Measurements from ENCODE around the gene PREPL. TPM values are rescaled to one million over a fixed set of nuclear protein-coding genes. Genes with fewer than 3 reads are reported as not detected.

PREPL gene
- total and polyA plus RNA-seq, 2 of the 13 experiments (the other 11 are each of a cell fraction or from before 2014, with no cell fraction given), result 19.7 to 34.3 TPM

- ChIA-PET CTCF (ENCODE audit: low intra/inter-chr PET ratio, low total read pairs) (interaction anchor here (0.7 to 2.2 kb wide), 4 partner anchors 99 to 613 kb away, joined by 3 to 14 read pairs (median 8); no protein-coding TSS in a partner anchor), POLR2A (no interaction called here)
- no TSS peak for BruUV-seq (replicated peaks)
- intact Hi-C loops (cut with micrococcal nuclease; ENCODE audit: unreplicated experiment), result loop anchor here (1.0 to 2.0 kb wide), 3 partner anchors 99 to 299 kb away; no protein-coding TSS in a partner anchor
- Histone ChIP-seq H3K9me3 (ENCODE audit: low read length) (no peaks in the 10 kb centered on the region), H3K27me3 (ENCODE audit: control insufficient read depth in 1 of 2, insufficient read depth in 2 of 2, low read length in 2 of 2) (no peaks in the 10 kb centered on the region), H3K4me1 (ENCODE audit: insufficient read depth, low read length) (no peaks in the 10 kb centered on the region), H3K4me3 (replicated peaks in 1 of 3; ENCODE audit: insufficient read depth in 1 of 3, low read depth in 2 of 3, low read length in 3 of 3) (no peak overlapping the region), H3K79me2 (ENCODE audit: insufficient read depth, low read length) (no peaks in the 10 kb centered on the region), H4K20me1 (ENCODE audit: insufficient read depth, low read length) (no peaks in the 10 kb centered on the region), H3K4me2 (ENCODE audit: low read depth, low read length) (no peak overlapping the region), H3K27ac (ENCODE audit: extremely low read length, insufficient read depth, low read length) (no peak overlapping the region), H3K9ac (ENCODE audit: insufficient read depth, low read depth, low read length) (no peak overlapping the region), H3K36me3 (replicated peaks in 1 of 2; ENCODE audit: control insufficient read depth in 1 of 2, insufficient read depth in 2 of 2, low read length in 2 of 2) (peaks cover 6 to 39% of the 10 kb centered on the region in 2 experiments), H2AFZ (ENCODE audit: low read length) (no peak overlapping the region)
- in situ Hi-C loops (cut with HindIII; ENCODE audit: extremely low pct_ligation_motif_present, low pct_unique_long_range_greater_than_20kb), result no loop called here
- ATAC-seq (peak; percentile 68), DNase-seq (ENCODE audit: low spot score) (peak; percentile 51), FAIRE-seq (peak; percentile 28)
- 100% methylated on average over 1 of the region's 1 CpG for WGBS (ENCODE audit: low lambda C conversion rate)
- TF ChIP-seq ZBTB2 (CRISPR knock-in tag; IDR thresholded peaks at IDR 0.05; ENCODE audit: low read depth) (no peak), SAP130 (CRISPR knock-in tag; IDR thresholded peaks at IDR 0.05; ENCODE audit: low read depth) (0 out of 2 replicates have a peak, but pooled peaks have one; percentile 19), ZNF451 (CRISPR knock-in tag; IDR thresholded peaks at IDR 0.05) (no peak), ZNF335 (CRISPR knock-in tag; IDR thresholded peaks at IDR 0.05) (no peak), ZNF713 (CRISPR knock-in tag; IDR thresholded peaks at IDR 0.05) (no peak), ARHGAP35 (CRISPR knock-in tag; IDR thresholded peaks at IDR 0.05; ENCODE audit: borderline replicate concordance) (no peak), NFKBIZ (CRISPR knock-in tag; IDR thresholded peaks at IDR 0.05) (no peak), ISL2 (CRISPR knock-in tag; IDR thresholded peaks at IDR 0.05) (no peak), MTF2 (CRISPR knock-in tag; IDR thresholded peaks at IDR 0.05; ENCODE audit: borderline replicate concordance) (no peak), SP2 (CRISPR knock-in tag; IDR thresholded peaks at IDR 0.05) (no peak), HBP1 (CRISPR knock-in tag; IDR thresholded peaks at IDR 0.05; ENCODE audit: low read depth) (no peak), ZFP41 (CRISPR knock-in tag; IDR thresholded peaks at IDR 0.05; ENCODE audit: borderline replicate concordance) (no peak), PHB2 (IDR thresholded peaks at IDR 0.05; ENCODE audit: partially characterized antibody) (no peak), ZBTB42 (CRISPR knock-in tag; IDR thresholded peaks at IDR 0.05) (no peak), RORA (CRISPR knock-in tag; IDR thresholded peaks at IDR 0.05) (no peak), SP140L (CRISPR knock-in tag; IDR thresholded peaks at IDR 0.05; ENCODE audit: borderline replicate concordance) (no peak), ATM (IDR thresholded peaks at IDR 0.05; ENCODE audit: borderline replicate concordance) (peak; percentile 32; the same call in 1 of the 2 replicates)
- TF ChIP-seq, protein P1, sequence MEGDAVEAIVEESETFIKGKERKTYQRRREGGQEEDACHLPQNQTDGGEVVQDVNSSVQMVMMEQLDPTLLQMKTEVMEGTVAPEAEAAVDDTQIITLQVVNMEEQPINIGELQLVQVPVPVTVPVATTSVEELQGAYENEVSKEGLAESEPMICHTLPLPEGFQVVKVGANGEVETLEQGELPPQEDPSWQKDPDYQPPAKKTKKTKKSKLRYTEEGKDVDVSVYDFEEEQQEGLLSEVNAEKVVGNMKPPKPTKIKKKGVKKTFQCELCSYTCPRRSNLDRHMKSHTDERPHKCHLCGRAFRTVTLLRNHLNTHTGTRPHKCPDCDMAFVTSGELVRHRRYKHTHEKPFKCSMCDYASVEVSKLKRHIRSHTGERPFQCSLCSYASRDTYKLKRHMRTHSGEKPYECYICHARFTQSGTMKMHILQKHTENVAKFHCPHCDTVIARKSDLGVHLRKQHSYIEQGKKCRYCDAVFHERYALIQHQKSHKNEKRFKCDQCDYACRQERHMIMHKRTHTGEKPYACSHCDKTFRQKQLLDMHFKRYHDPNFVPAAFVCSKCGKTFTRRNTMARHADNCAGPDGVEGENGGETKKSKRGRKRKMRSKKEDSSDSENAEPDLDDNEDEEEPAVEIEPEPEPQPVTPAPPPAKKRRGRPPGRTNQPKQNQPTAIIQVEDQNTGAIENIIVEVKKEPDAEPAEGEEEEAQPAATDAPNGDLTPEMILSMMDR (CRISPR knock-in tag; IDR thresholded peaks at IDR 0.05), result peak; percentile 65
- TF ChIP-seq, protein P2, sequence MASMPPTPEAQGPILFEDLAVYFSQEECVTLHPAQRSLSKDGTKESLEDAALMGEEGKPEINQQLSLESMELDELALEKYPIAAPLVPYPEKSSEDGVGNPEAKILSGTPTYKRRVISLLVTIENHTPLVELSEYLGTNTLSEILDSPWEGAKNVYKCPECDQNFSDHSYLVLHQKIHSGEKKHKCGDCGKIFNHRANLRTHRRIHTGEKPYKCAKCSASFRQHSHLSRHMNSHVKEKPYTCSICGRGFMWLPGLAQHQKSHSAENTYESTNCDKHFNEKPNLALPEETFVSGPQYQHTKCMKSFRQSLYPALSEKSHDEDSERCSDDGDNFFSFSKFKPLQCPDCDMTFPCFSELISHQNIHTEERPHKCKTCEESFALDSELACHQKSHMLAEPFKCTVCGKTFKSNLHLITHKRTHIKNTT (CRISPR knock-in tag; IDR thresholded peaks at IDR 0.05), result no peak
- TF ChIP-seq, protein P3, sequence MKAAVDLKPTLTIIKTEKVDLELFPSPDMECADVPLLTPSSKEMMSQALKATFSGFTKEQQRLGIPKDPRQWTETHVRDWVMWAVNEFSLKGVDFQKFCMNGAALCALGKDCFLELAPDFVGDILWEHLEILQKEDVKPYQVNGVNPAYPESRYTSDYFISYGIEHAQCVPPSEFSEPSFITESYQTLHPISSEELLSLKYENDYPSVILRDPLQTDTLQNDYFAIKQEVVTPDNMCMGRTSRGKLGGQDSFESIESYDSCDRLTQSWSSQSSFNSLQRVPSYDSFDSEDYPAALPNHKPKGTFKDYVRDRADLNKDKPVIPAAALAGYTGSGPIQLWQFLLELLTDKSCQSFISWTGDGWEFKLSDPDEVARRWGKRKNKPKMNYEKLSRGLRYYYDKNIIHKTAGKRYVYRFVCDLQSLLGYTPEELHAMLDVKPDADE (CRISPR knock-in tag; IDR thresholded peaks at IDR 0.05), result no peak
These were observed 18.4 kb downstream of the PREPL start for GRCh38 chr2:44342854-44343253.
